ENCODE data around the gene C1QB. TPM values are rescaled to one million over a fixed set of nuclear protein-coding genes. Genes with fewer than 3 reads are reported as not detected.

The C1QB gene
- total RNA-seq, 1 donor, result not detected

- H3K4me3 ChIP-seq (ENCODE audit: low read depth, low read length), result no peak overlapping the region
- TF ChIP-seq CTCF (IDR thresholded peaks at IDR 0.05; ENCODE audit: insufficient read depth, low read length), result no peak
- no peak for DNase-seq (ENCODE audit: low read depth)
These were observed 15.1 kb upstream of the C1QB start for GRCh38 chr1:22637907-22638445.

- H3K4me3 ChIP-seq (ENCODE audit: low read depth, low read length), result no peak overlapping the region
- no peak for DNase-seq (ENCODE audit: low read depth)
- no peak for TF ChIP-seq CTCF (IDR thresholded peaks at IDR 0.05; ENCODE audit: insufficient read depth, low read length)
These were observed 14.4 kb upstream of the C1QB start for GRCh38 chr1:22638476-22639234.

- H3K4me3 ChIP-seq (ENCODE audit: low read depth, low read length), result no peak overlapping the region
- no peak for TF ChIP-seq CTCF (IDR thresholded peaks at IDR 0.05; ENCODE audit: insufficient read depth, low read length)
- peak; percentile 5 for DNase-seq (ENCODE audit: low read depth)
These were observed 13.8 kb upstream of the C1QB start for GRCh38 chr1:22639286-22639685.

GRCh38 chr1:22641247-22641646 lies 11.8 kb upstream of the C1QB start:
- TF ChIP-seq CTCF (IDR thresholded peaks at IDR 0.05; ENCODE audit: insufficient read depth, low read length), result no peak
- no peak overlapping the region for H3K4me3 ChIP-seq (ENCODE audit: low read depth, low read length)
- no peak for DNase-seq (ENCODE audit: low read depth)

GRCh38 chr1:22641906-22642636 lies 11.0 kb upstream of the C1QB start:
- DNase-seq (ENCODE audit: low read depth), result peak; percentile 48

GRCh38 chr1:22643381-22643780 lies 9.7 kb upstream of the C1QB start, which contains the start of gene C1QC:
C1QC (plus strand) TSS chr1:22643633; CDS start chr1:22644024, 391 bp downstream.
- no peak within 1 kb of the TSS for H3K4me3 ChIP-seq (ENCODE audit: low read depth, low read length)
- TF ChIP-seq CTCF (IDR thresholded peaks at IDR 0.05; ENCODE audit: insufficient read depth, low read length), result no peak
- DNase-seq (ENCODE audit: low read depth), result no peak

More at GRCh38 chr1:22641906-22642636, 11.0 kb upstream of the C1QB start:
- peak; percentile 88 for TF ChIP-seq CTCF (IDR thresholded peaks at IDR 0.05; ENCODE audit: insufficient read depth, low read length)
- H3K4me3 ChIP-seq (ENCODE audit: low read depth, low read length), result no peak overlapping the region
